ENCODE measurements around the gene MYBL2. TPM values are rescaled to one million over a fixed set of nuclear protein-coding genes. Genes with fewer than 3 reads are reported as not detected.

Gene MYBL2
- total and polyA plus RNA-seq, 2 donors (not counting 3 experiments of a cell fraction or from before 2014, with no cell fraction given): 35.7 to 105 TPM

- Histone ChIP-seq H3K9me3 (replicated peaks; ENCODE audit: control insufficient read depth, insufficient read depth, low read length) (no peaks in the 10 kb centered on the region), H2AFZ (ENCODE audit: low read depth, low read length) (peak overlapping the region; percentile 70), H3K4me1 (ENCODE audit: control insufficient read depth, extremely low read depth, insufficient read depth, low read length) (peaks cover 3% of the 10 kb centered on the region), H3K36me3 (ENCODE audit: control insufficient read depth in 2 of 2, extremely low read depth in 1 of 2, insufficient read depth in 2 of 2, low read length in 2 of 2) (no peaks in the 10 kb centered on the region), H3K9ac (replicated peaks; ENCODE audit: extremely low read depth, insufficient read depth, low read length) (no peak overlapping the region), H3K9me1 (replicated peaks; ENCODE audit: control insufficient read depth, extremely low read depth, insufficient read depth, low read length) (no peaks in the 10 kb centered on the region), H4K20me1 (replicated peaks; ENCODE audit: control insufficient read depth, extremely low read depth, insufficient read depth, low read length) (no peaks in the 10 kb centered on the region), H3K27ac (ENCODE audit: insufficient read depth, low read depth, low read length) (no peak overlapping the region), H3K4me2 (ENCODE audit: insufficient read depth, low read length) (no peak overlapping the region), H3K27me3 (ENCODE audit: control insufficient read depth in 2 of 2, insufficient read depth in 2 of 2, low read length in 2 of 2) (no peaks in the 10 kb centered on the region), H3K79me2 (ENCODE audit: control insufficient read depth, insufficient read depth, low read length) (no peaks in the 10 kb centered on the region), H3K4me3 (replicated peaks in 1 of 3; ENCODE audit: insufficient read depth in 1 of 3, low read depth in 1 of 3, low read length in 3 of 3) (no peak overlapping the region)
- intact Hi-C loops (cut with micrococcal nuclease): no loop called here
- FAIRE-seq: no peak
- TF ChIP-seq POLR2A (IDR thresholded peaks at IDR 0.05; ENCODE audit: low read depth, low read length): no peak
- no peak for TF ChIP-seq JUN (IDR thresholded peaks at IDR 0.05; ENCODE audit: borderline replicate concordance, insufficient read depth, insufficient read length, low read depth)
- TF ChIP-seq GATA2 (IDR thresholded peaks at IDR 0.05; ENCODE audit: insufficient read depth, insufficient read length, low read depth, low read length): no peak
- TF ChIP-seq FOS (IDR thresholded peaks at IDR 0.05; ENCODE audit: borderline replicate concordance, insufficient read depth, low read length): no peak
- no peak for TF ChIP-seq EZH2 (IDR thresholded peaks at IDR 0.05; ENCODE audit: borderline replicate concordance, low read depth, low read length, severe bottlenecking)
- TF ChIP-seq MAX (IDR thresholded peaks at IDR 0.05; ENCODE audit: insufficient read depth, insufficient read length): no peak
- TF ChIP-seq, protein P1, sequence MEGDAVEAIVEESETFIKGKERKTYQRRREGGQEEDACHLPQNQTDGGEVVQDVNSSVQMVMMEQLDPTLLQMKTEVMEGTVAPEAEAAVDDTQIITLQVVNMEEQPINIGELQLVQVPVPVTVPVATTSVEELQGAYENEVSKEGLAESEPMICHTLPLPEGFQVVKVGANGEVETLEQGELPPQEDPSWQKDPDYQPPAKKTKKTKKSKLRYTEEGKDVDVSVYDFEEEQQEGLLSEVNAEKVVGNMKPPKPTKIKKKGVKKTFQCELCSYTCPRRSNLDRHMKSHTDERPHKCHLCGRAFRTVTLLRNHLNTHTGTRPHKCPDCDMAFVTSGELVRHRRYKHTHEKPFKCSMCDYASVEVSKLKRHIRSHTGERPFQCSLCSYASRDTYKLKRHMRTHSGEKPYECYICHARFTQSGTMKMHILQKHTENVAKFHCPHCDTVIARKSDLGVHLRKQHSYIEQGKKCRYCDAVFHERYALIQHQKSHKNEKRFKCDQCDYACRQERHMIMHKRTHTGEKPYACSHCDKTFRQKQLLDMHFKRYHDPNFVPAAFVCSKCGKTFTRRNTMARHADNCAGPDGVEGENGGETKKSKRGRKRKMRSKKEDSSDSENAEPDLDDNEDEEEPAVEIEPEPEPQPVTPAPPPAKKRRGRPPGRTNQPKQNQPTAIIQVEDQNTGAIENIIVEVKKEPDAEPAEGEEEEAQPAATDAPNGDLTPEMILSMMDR (IDR thresholded peaks at IDR 0.05; ENCODE audit: extremely low read depth in 1 of 2, insufficient read depth in 1 of 2, low read depth in 1 of 2, low read length in 2 of 2): no peak
- no peak for TF ChIP-seq MYC (IDR thresholded peaks at IDR 0.05; ENCODE audit: low read depth, low read length)
- TF ChIP-seq POLR2AphosphoS5 (IDR thresholded peaks at IDR 0.05; ENCODE audit: insufficient read depth, low read depth, low read length): no peak
- ChIA-PET POLR2A (no interaction called here), CTCF (interaction anchor here (1.0 kb wide), 2 partner anchors 34 to 188 kb away, joined by 3 to 4 read pairs; no protein-coding TSS in a partner anchor)
- dilution Hi-C loops (cut with MboI; ENCODE audit: extremely low pct_ligation_motif_present, low sequenced_read_pairs): no loop called here
- DNase-seq (ENCODE audit: low read depth, low spot score): no peak
- BruUV-seq (replicated peaks): TSS peak; percentile 52
Measured at GRCh38 chr20:43726333-43726732, 59.4 kb downstream of the MYBL2 start.
